Thyroid gland (tissue), 4 donors: ENCODE measurements around the gene PLEKHM3. TPM values are rescaled to one million over a fixed set of nuclear protein-coding genes. Genes with fewer than 3 reads are reported as not detected.

Experiments
- DNase-seq, 2 donors: peaks; one replicate each; pipeline ENCODE4 v3.0.0-alpha.2; 2019
- H3K27ac ChIP-seq, 3 donors: fragments of 200-600 bp; sonication (generic); 1 replicate in 2 of 3; 2 replicates in 1 of 3; pipeline ENCODE4 v1.5.1; 2016 to 2019; ENCODE audit warnings: mild to moderate bottlenecking in 1 of 3, moderate library complexity in 1 of 3
- H3K27me3 ChIP-seq: fragments of 200-600 bp; sonication (generic); one replicate; pipeline ENCODE4 v1.5.1; 2019
- H3K36me3 ChIP-seq, 2 donors: fragments of 200-600 bp; sonication (generic); one replicate each; pipeline ENCODE4 v1.5.1; 2016 to 2019
- H3K4me1 ChIP-seq, 2 donors: fragments of 200-600 bp; sonication (generic); one replicate each; pipeline ENCODE4 v1.5.1; 2017 to 2019
- H3K4me3 ChIP-seq, 3 donors: fragments of 200-600 bp; sonication (generic); replicated peaks in 1 of 3; 1 replicate in 2 of 3; 2 replicates in 1 of 3; pipeline ENCODE4 v1.5.1; 2016; ENCODE audit warnings: mild to moderate bottlenecking in 1 of 3
- H3K9me3 ChIP-seq: fragments of 200-600 bp; sonication (generic); one replicate; pipeline ENCODE4 v1.5.1; 2017
- POLR2A ChIP-seq, 2 donors: fragments of 450-650 bp; IDR thresholded peaks; one replicate each; pipeline ENCODE4 v1.6.1; 2017; ENCODE audit warnings: antibody characterized with exemption in 2 of 2, mild to moderate bottlenecking in 2 of 2, moderate library complexity in 1 of 2
- WGBS, 2 donors: methylation state at CpG; one replicate each; pipeline ENCODE4 v1.1.5; 2017; 5-methylcytosine and 5-hydroxymethylcytosine counted together
- intact Hi-C: fragments of 100-400 bp; cut with DNase I; formaldehyde crosslinking; loops from one replicate; pipeline ENCODE4 v1.15.1; 2023
- total RNA-seq, 4 donors: library from RNA; depleted of rRNA; stranded (reverse); fragments of >200 nt; gene quantifications; one replicate each; pipeline ENCODE4 v1.2.3, GENCODE V29; 2016
- TF ChIP-seq, protein P1 (sequence below), 6 experiments: fragments of 200-600 bp in 3 of 6; fragments of 450-650 bp in 3 of 6; sonication (generic) in 3 of 6; IDR thresholded peaks; one replicate each; pipeline ENCODE4 v1.5.1; 2016 to 2019; ENCODE audit warnings: antibody characterized with exemption in 6 of 6, mild to moderate bottlenecking in 2 of 6, inconsistent platforms in 1 of 6, moderate library complexity in 1 of 6

The PLEKHM3 gene
- total RNA-seq, 4 donors from 2014 or later: 42.2 to 53.0 (median 44.5) TPM

GRCh38 chr2:207777124-207777523, 248.2 kb downstream of the PLEKHM3 start:
- intact Hi-C loops: no loop called here
- no peaks in the 10 kb centered on the region for H3K36me3 ChIP-seq
- no peak overlapping the region for H3K27ac ChIP-seq
- WGBS, 2 donors: 71 to 78% methylated on average over 6 of the region's 6 CpGs
- peak in 1 of 2 donors; percentile 14 for DNase-seq
- no peaks in the 10 kb centered on the region for H3K9me3 ChIP-seq
- H3K27me3 ChIP-seq: no peaks in the 10 kb centered on the region
- TF ChIP-seq POLR2A (IDR thresholded peaks at IDR 0.05): no peak
- TF ChIP-seq, protein P1, sequence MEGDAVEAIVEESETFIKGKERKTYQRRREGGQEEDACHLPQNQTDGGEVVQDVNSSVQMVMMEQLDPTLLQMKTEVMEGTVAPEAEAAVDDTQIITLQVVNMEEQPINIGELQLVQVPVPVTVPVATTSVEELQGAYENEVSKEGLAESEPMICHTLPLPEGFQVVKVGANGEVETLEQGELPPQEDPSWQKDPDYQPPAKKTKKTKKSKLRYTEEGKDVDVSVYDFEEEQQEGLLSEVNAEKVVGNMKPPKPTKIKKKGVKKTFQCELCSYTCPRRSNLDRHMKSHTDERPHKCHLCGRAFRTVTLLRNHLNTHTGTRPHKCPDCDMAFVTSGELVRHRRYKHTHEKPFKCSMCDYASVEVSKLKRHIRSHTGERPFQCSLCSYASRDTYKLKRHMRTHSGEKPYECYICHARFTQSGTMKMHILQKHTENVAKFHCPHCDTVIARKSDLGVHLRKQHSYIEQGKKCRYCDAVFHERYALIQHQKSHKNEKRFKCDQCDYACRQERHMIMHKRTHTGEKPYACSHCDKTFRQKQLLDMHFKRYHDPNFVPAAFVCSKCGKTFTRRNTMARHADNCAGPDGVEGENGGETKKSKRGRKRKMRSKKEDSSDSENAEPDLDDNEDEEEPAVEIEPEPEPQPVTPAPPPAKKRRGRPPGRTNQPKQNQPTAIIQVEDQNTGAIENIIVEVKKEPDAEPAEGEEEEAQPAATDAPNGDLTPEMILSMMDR (IDR thresholded peaks at IDR 0.05): no peak
- H3K4me1 ChIP-seq: no peaks in the 10 kb centered on the region
- no peak overlapping the region for H3K4me3 ChIP-seq

DNA sequence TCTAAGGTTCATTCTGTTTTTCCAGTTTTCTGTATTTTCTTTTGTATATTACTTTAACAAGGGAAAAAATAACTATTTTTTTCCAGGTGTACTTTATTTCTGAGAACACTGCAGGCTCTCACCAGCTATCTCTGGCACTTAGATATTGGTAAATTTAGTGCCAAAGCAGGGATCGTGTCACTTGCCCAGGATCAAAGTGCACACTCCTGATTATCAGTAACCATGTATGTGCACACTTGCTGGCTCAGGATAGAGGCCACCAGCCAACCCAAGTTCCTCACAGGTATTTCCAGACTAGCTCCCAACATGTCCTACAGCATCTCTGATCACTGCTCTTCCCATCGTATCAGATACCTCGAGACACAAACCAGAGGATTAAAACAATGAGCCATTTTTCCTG, 249.9 kb downstream of the PLEKHM3 start:
- DNase-seq: no peak

GRCh38 chr2:207772844-207773205, 252.5 kb downstream of the PLEKHM3 start:
- intact Hi-C loops: no loop called here
- 92 to 95% methylated on average over 13 of the region's 13 CpGs for WGBS, 2 donors
- Histone ChIP-seq H3K4me3 (no peak overlapping the region), H3K4me1 (peaks cover 9 to 10% of the 10 kb centered on the region in 2 donors), H3K9me3 (no peaks in the 10 kb centered on the region), H3K27me3 (no peaks in the 10 kb centered on the region), H3K36me3 (no peaks in the 10 kb centered on the region), H3K27ac (no peak overlapping the region)
- no peak for DNase-seq
- TF ChIP-seq POLR2A (IDR thresholded peaks at IDR 0.05): no peak
- TF ChIP-seq, protein P1 (IDR thresholded peaks at IDR 0.05): no peak

More for the DNA sequence above, 249.9 kb downstream of the PLEKHM3 start:
- TF ChIP-seq, protein P1 (IDR thresholded peaks at IDR 0.05): no peak
- no peak for TF ChIP-seq POLR2A (IDR thresholded peaks at IDR 0.05)
- Histone ChIP-seq H3K27ac (no peak overlapping the region), H3K27me3 (no peaks in the 10 kb centered on the region), H3K9me3 (no peaks in the 10 kb centered on the region), H3K36me3 (no peaks in the 10 kb centered on the region), H3K4me3 (no peak overlapping the region), H3K4me1 (peaks cover 0 to 3% of the 10 kb centered on the region in 2 donors)
- WGBS, 2 donors: 88 to 92% methylated on average over 3 of the region's 3 CpGs
- intact Hi-C loops: no loop called here

- Histone ChIP-seq H3K4me3 (no peak overlapping the region), H3K36me3 (no peaks in the 10 kb centered on the region), H3K27ac (no peak overlapping the region), H3K27me3 (no peaks in the 10 kb centered on the region), H3K4me1 (peaks cover 15 to 16% of the 10 kb centered on the region in 2 donors), H3K9me3 (no peaks in the 10 kb centered on the region)
- no peak for DNase-seq
- no peak for TF ChIP-seq POLR2A (IDR thresholded peaks at IDR 0.05)
- TF ChIP-seq, protein P1 (IDR thresholded peaks at IDR 0.05): no peak
- intact Hi-C loops: no loop called here
- 80 to 88% methylated on average over 13 of the region's 13 CpGs for WGBS, 2 donors
Measured at GRCh38 chr2:207772081-207772843, 253.1 kb downstream of the PLEKHM3 start.

GRCh38 chr2:207771421-207771820, 253.9 kb downstream of the PLEKHM3 start:
- H3K27ac ChIP-seq: no peak overlapping the region
- H3K9me3 ChIP-seq: no peaks in the 10 kb centered on the region
- no peak overlapping the region for H3K4me3 ChIP-seq
- 84 to 86% methylated on average over 14 of the region's 14 CpGs for WGBS, 2 donors
- DNase-seq: no peak
- H3K4me1 ChIP-seq: peaks cover 18 to 23% of the 10 kb centered on the region in 2 donors
- no peaks in the 10 kb centered on the region for H3K36me3 ChIP-seq
- no peaks in the 10 kb centered on the region for H3K27me3 ChIP-seq
- intact Hi-C loops: no loop called here
- TF ChIP-seq POLR2A (IDR thresholded peaks at IDR 0.05): no peak
- TF ChIP-seq, protein P1 (IDR thresholded peaks at IDR 0.05): no peak
